GM12874 (cell line): ENCODE data around the gene SFI1.

Experiments
- TF ChIP-seq, protein P1 (sequence below): IDR thresholded peaks from 2 replicates; pipeline ENCODE4 v1.5.1; 2011; ENCODE audit warnings: low read depth, mild to moderate bottlenecking, control low read depth, low read length, moderate library complexity; ENCODE audit not compliant: insufficient read depth

Gene SFI1

DNA sequence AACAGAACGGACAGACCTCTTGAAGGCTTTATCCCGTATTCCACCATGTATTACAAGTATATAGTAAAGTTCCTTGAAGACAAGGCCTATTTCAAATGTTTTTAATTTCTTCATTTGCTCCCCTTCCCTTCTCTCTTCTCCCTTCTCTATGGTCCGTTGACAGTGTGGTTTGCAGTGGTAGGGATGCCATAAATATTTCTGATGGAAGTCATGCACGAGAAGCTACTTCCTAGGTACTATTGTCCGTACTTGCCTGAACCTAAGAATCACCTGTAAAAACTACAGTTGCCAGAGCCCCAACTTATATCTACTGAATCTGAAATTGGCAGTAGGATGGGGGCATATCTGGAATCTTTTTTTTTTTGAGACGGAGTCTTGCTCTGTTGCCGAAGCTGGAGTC, 162.9 kb downstream of the SFI1 start:
- TF ChIP-seq, protein P1, sequence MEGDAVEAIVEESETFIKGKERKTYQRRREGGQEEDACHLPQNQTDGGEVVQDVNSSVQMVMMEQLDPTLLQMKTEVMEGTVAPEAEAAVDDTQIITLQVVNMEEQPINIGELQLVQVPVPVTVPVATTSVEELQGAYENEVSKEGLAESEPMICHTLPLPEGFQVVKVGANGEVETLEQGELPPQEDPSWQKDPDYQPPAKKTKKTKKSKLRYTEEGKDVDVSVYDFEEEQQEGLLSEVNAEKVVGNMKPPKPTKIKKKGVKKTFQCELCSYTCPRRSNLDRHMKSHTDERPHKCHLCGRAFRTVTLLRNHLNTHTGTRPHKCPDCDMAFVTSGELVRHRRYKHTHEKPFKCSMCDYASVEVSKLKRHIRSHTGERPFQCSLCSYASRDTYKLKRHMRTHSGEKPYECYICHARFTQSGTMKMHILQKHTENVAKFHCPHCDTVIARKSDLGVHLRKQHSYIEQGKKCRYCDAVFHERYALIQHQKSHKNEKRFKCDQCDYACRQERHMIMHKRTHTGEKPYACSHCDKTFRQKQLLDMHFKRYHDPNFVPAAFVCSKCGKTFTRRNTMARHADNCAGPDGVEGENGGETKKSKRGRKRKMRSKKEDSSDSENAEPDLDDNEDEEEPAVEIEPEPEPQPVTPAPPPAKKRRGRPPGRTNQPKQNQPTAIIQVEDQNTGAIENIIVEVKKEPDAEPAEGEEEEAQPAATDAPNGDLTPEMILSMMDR: no peak

DNA sequence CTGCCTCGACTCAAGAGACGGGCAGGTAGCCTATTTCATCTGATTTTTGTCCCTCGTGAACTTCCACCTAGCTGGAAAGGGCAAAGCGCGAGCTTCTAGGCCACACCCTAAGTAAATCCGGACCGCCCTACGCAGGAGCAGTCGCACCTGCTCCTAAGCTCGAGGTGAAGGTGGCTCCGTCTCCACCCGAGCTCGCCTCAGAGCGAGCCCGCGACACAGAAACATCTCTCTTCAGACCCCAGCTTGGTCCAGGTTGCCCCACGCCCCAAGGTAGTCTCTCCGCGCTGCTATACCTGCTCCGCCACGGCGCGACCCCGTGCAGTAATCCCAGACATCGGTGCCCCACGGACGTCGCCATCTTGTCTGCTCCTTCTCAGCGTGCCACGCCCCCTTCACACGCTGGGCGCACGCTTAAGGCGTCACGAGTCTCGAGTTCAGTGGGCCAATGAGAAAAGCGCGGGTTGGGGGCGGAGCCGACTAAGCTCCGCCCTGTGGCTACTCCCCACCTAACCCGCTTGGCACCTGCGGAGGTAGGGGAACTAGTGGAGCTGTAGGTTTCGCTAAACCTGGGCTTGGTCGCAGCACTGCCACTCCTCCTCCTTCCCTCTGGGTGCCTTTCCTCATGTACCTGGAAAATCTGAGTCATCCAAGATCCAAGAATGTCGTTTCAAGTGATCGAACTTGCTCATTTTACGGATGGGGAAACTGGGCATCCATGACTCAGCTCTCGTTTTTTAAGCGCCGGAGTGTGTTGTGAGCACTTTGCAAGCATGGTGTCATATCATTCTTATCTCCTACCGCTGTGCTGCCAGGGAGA, 165.7 kb downstream of the SFI1 start, which contains the start of gene PISD:
TSS of gene PISD (minus strand) at position 365 of the 817 bp plus-strand sequence. CDS start at position 358, 7 bp downstream.
- TF ChIP-seq, protein P1: no peak

DNA sequence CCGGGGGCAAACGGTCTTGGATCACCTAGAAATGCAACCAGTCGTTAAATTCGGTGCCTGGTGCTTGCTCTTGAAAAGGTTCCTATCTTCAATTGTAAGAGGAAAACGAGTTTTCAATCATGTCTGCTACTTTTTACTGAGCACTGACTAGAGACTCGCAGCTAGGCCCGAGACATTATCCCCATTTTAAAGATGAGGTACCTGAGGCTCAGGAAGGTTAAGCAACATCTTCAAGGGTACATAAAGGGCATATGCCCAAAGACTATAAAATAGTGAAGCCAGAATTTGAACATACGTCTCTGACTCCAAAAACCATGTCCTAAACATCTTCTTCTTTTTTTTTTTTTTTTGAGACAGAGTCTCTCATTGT, 166.3 kb downstream of the SFI1 start:
- TF ChIP-seq, protein P1: no peak
